ENCODE measurements around the gene GPR35.

DNA sequence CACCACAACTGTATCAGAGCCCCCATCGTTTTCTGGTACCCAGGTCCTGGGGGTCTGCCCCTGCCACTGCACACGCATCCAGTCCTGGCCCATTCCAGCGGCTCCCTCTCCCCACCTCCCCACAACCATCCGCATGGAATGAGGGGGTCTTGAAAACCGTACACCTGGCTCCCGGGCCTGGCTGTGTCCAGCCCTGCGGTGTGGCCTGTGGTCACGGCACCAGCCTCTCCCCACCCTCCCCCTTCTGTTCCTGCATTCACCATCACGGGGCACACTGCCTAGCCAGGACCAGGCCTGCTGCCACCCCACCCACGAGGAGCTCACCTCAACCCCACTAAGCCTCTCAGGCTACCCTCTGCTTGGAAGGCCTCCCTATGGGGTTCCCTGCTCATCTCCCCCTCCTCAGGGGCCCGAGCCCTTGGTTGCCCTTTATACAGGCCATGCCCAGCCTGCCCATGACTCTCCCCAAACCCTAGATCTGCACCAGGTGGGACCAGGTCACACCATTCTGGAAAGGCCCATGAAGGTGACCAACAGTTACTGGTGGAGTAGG, 11.4 kb downstream of the GPR35 start:
- TF ChIP-seq, protein P1, sequence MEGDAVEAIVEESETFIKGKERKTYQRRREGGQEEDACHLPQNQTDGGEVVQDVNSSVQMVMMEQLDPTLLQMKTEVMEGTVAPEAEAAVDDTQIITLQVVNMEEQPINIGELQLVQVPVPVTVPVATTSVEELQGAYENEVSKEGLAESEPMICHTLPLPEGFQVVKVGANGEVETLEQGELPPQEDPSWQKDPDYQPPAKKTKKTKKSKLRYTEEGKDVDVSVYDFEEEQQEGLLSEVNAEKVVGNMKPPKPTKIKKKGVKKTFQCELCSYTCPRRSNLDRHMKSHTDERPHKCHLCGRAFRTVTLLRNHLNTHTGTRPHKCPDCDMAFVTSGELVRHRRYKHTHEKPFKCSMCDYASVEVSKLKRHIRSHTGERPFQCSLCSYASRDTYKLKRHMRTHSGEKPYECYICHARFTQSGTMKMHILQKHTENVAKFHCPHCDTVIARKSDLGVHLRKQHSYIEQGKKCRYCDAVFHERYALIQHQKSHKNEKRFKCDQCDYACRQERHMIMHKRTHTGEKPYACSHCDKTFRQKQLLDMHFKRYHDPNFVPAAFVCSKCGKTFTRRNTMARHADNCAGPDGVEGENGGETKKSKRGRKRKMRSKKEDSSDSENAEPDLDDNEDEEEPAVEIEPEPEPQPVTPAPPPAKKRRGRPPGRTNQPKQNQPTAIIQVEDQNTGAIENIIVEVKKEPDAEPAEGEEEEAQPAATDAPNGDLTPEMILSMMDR (optimal IDR thresholded peaks at IDR 0.05 in 1 of 3, IDR thresholded peaks at IDR 0.05 in 1 of 3, conservative IDR thresholded peaks at IDR 0.05 in 1 of 3; ENCODE audit: extremely low read depth in 1 of 3, insufficient read depth in 2 of 3, low read length in 3 of 3), result no peak
- TF ChIP-seq EZH2 (IDR thresholded peaks at IDR 0.05; ENCODE audit: low read length), result no peak
